Ammon's horn (tissue), 1 donor: ENCODE results near the gene NGF.

Source experiments
- DNase-seq: peaks from one replicate; pipeline ENCODE4 v3.0.0-alpha.2; 2016; ENCODE audit warnings: low spot score

Gene NGF

GRCh38 chr1:115281143-115281542, 56.9 kb downstream of the NGF start:
- DNase-seq = no peak

DNA sequence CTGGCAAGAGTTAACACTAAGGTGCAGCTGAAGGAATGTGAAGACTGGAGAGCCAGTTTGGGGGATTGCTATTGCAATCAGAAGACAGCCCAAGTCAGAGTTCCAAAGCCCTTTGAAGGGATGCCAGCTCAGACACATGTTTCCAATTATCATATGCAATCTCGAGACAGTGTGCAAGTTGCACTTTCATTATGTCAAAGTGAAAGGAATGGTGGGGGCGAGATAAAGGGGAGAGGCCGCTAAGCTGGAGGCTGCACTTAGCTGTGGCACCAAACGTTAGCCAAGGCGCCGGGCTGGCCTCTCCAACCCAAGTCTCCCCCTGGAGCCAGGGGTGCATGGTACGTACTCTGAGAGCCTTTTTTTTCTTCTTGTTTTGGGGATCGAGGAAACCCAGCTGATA, 58.0 kb downstream of the NGF start:
- no peak for DNase-seq

- no peak for DNase-seq
Measured at GRCh38 chr1:115278211-115278610, 59.8 kb downstream of the NGF start.

- no peak for DNase-seq
Measured at GRCh38 chr1:115277276-115277675, 60.8 kb downstream of the NGF start.

DNA sequence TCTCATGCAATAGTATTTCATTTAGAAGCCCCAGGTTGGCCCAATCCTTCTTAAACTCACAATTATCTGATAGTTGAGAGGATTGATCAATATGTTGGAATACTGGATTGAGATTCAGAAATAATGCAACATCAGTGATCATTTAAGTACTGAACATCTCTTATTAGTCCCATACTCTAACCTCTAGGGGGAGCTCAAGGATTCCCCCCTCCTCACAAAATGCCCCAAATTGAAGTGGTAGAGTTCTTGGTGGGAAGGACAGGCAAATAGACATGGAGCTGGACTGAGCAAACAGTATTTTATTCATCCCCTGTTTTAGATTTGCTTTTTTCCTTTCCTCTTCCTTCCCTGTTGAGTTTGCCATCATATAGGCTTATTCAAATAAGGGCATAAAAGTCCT, 62.8 kb downstream of the NGF start:
- no peak for DNase-seq

- DNase-seq = no peak
Measured at GRCh38 chr1:115274467-115274866, 63.6 kb downstream of the NGF start.

- DNase-seq = no peak
Measured at GRCh38 chr1:115266729-115267421, 71.2 kb downstream of the NGF start.

- no peak for DNase-seq
Measured at GRCh38 chr1:115265099-115265498, 73.0 kb downstream of the NGF start.

DNA sequence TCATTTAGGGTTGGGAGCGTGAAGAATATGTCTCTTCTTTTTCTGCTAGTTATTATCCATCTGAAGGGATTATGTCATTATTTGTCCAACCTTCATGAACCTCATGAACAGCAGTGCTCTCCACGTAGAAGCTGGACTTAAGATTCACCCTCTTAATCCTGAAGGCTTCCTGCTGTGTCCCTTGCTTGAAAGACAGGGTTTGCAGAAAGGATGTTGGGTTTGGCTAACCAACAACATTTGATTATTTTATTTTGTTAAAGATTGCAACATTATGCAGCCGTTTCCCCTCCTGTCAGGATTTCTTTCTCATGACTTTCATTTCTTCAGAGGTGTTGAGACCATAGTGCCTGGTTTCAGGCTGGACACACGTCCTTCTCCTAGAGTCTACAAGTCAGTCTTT, 75.2 kb downstream of the NGF start:
- DNase-seq = no peak

GRCh38 chr1:115261496-115261895, 76.6 kb downstream of the NGF start:
- no peak for DNase-seq

GRCh38 chr1:115258302-115258866, 79.7 kb downstream of the NGF start:
- DNase-seq = no peak

DNA sequence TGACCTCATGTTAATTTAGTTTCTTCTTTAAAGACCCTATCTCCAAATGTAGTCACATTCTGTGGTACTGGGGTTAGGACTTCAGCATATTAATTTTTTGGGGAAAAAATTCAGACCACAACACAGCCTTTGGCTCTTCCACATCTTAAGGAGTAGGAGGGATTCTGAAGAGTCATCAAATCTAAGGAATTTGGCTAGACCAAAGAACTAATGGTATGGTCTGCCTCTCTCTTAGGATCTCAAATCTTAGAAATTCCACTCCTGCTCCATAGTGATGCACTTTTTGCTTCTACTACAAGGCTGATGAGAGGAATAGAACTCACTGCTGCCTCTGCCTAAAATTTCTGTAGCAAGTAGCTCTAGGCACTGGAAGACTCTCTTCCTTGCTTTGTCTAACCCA, 80.5 kb downstream of the NGF start:
- no peak for DNase-seq

DNA sequence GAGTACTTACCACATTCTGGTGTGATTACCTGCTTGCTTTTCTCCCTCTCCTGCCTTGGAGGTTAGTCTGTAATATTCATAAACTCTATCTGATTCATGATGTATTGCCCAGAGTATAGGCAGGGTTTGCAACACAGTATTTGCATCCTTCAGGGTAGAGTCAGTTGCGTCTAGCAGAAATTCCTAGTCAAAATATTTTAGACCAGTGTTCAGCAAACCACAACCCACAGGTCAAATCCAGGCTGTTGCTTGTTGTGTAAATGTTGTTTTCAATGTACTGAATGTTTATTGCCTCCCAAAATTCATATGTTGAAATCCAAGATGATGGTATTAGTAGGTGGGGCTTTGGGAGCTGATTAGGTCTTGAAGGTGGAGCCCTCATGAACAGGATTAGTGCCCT, 82.9 kb downstream of the NGF start:
- DNase-seq = no peak

DNA sequence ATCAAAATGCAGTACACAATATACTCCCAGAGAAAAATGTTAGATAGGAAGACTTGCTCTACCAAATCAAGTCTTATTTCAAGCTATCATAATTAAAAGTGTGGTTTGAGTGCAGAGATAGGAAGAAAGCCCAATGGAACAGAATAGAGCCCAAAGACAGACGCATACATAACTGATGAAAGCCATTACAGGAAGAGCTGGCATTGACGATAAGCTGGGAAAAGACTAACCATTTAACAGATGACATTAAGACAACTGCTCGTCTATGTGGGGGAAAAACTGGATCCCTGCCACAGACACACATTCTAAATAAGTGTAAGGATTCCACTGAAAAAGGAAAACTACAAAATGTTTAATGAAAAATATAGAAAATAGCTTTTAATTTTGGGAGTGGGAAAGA, 85.5 kb downstream of the NGF start:
- no peak for DNase-seq

- DNase-seq = peak; percentile 42
Measured at GRCh38 chr1:115251856-115252255, 86.2 kb downstream of the NGF start.

DNA sequence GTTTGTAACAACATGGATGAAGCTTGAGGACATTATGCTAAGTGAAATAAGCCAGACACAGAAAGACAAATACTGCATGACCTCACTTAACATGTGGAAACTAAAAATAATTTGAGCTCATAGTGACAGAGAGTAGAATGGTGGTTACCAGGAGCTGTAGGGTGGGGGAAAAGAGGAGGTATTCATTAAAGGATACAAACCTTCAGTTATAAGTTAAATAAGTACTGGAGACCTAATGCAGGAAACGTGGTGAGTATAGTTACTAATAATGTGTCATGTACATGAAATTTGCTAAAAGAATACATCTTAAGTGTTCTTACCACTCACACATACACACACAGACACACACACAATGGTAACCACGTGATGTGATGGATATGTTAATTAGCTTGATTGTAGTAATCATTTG, 86.7 kb downstream of the NGF start:
- DNase-seq = no peak

GRCh38 chr1:115246526-115246925, 91.5 kb downstream of the NGF start:
- no peak for DNase-seq

GRCh38 chr1:115245227-115245626, 92.8 kb downstream of the NGF start:
- no peak for DNase-seq

DNA sequence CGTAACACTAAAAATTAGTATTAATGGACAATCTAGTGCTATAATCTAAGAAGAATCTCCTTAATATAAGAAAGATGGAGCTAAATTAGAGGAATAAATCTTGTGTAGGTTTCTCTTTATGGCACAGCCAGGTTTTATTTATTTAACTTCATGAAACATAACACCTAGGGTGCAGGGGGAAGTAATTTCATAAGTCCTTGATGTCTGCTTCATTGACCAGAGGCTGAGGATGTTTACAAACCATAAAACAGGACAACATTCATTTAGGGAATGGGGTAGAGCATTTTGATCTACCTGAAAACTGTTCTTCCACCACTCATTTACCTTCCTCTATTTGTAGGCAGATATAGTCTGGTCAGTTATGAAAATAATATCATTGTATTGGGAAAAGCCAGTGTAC, 95.5 kb downstream of the NGF start:
- no peak for DNase-seq

GRCh38 chr1:115241309-115241708, 96.7 kb downstream of the NGF start:
- no peak for DNase-seq

GRCh38 chr1:115240297-115240696, 97.8 kb downstream of the NGF start:
- DNase-seq = no peak

GRCh38 chr1:115239426-115239825, 98.6 kb downstream of the NGF start:
- DNase-seq = no peak

- no peak for DNase-seq
Measured at GRCh38 chr1:115239148-115239422, 99.0 kb downstream of the NGF start.

DNA sequence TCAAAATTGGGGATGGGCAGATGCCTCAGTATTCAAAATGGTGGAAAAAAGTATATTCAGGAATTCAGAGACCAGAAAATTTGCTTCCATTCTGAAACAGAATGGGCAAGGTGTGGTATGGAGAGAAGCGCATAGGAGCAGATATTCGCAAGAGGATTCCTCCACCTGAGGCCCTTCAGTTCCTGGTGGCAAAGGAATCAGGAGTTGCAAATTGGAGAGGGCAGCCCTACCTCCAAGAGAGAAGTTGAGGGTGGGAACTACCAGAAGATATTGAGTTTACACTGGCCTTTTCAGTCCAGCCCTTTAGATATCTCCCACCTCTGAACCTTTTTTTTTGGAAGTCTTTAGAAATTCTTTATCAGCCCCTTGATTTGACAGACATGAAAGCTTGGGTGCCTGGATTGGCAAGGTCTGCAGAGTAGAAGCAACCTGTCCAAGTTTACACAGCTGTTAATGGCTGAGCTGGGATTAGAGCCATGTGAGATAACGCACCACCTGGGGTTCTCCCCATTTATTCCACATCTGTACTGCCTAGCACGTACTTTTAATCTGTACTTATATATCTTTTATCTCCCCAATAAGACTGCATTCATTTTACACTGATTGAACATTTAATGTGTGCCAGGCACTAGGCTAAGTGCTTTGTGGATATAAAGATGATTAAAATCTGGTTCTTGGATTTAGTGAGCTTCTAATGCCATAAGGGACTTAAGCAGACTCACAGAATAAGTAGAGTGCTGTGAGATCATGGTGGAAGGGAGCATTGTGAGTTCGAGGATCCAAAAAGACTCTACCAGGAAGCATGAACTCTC, 99.5 kb downstream of the NGF start:
- no peak for DNase-seq
